ENCODE data around the gene ULK3. TPM values are rescaled to one million over a fixed set of nuclear protein-coding genes. Genes with fewer than 3 reads are reported as not detected.

The ULK3 gene
- total RNA-seq, 1 donor from 2014 or later = 43.9 TPM

DNA sequence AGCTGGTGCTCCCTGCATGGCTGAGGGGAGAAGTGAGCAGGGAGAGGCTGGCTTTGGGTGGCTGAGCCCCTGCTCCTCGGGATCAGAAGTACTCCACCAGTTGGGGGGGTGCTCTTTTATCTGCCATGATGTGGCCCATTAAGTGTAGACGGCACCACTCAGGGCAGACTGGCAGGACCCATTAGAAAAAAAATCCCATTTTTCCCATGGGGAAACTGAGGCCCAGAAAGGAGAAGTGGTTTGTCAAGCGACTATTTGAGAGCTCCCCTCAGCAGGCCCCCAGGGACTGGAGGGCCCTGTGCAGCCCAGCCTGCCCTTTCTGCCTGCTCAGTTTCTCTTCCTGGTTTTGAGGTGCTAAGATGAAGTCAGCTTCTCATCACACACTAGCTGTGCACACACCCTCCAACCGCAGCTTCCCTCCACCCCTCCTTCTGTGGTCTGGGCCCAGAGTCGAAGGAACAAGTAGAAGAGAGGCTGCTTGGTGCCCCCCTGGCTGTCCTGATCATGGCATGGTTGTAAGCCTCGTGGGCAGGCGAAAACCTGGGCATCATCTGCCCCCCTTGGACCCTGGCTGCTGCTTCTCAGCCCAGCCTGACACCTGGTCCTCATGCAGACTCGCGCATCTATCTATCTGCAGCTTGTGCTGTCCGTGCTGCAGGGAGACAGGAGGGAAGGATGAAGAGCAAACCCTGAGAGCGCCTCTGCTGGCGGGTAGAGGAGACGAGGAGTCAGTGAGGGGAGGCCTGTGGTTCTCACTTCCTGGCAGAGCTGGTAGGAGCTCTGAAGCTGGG is 55.5 kb downstream of the ULK3 start:
- H3K27ac ChIP-seq = peak overlapping the region; percentile 84

DNA sequence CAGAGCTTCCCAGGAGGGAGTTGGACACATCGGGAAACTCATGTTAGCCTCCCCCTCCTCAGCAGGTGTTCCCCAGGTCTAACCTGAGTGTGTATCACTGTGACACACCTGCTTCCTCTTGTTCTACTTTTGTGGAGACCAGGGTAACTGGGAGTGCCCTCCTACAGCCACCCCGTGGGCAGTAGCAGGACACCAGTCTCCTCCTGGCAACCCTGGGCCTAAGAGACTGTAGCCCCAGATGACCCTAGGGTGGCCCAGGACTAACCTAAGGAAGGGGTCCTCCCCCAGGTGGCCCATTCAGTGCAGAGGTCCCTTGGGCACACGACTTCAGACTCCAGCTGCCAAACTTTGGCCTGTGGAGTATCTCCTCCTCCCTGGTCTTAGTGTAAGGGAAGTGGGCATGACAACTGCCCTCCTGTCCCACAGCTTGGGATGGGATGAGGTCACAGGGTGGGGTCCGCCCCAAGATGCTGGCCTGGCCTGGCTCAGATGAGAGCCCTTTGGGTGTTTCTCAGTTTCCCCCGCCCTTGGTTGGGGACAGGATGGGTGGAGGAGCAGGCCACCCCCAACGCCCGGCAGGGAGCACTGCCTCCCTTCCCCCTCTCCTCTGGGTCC is 56.3 kb downstream of the ULK3 start:
- intact Hi-C loops (cut with DNase I) = no loop called here
- H3K9me3 ChIP-seq = no peaks in the 10 kb centered on the region
- TF ChIP-seq CTCF (IDR thresholded peaks at IDR 0.05) = no peak
- peaks cover 86% of the 10 kb centered on the region for H3K4me1 ChIP-seq
- no peaks in the 10 kb centered on the region for H3K27me3 ChIP-seq
- H3K36me3 ChIP-seq = no peaks in the 10 kb centered on the region
- no peak overlapping the region for H3K4me3 ChIP-seq
- no peak for DNase-seq
- peak overlapping the region; percentile 84 for H3K27ac ChIP-seq
- ATAC-seq = peak; percentile 2

More for the DNA sequence above, 55.5 kb downstream of the ULK3 start:
- peak; percentile 79 for ATAC-seq
- Histone ChIP-seq H3K9me3 (no peaks in the 10 kb centered on the region), H3K4me1 (peaks cover 92% of the 10 kb centered on the region), H3K27me3 (no peaks in the 10 kb centered on the region), H3K36me3 (no peaks in the 10 kb centered on the region), H3K4me3 (peak overlapping the region; percentile 29)
- peak; percentile 91 for DNase-seq
- intact Hi-C loops (cut with DNase I) = no loop called here
- TF ChIP-seq CTCF (IDR thresholded peaks at IDR 0.05) = peak; percentile 54

Small RNA genes lying within 50 kb of the gene (microRNA-seq; reads per million reads assigned to microRNA genes)
- gene MIR4513 (ENCODE audit: borderline microRNAs expressed) = not detected
- 0.83 reads per million for gene MIR6882 (ENCODE audit: borderline microRNAs expressed)

Other genes with a start within 250 kb of the ULK3 start
- gene CLK3, start 227.3 kb downstream of the ULK3 start, total RNA-seq = 72.9 TPM
- gene EDC3, start 147.1 kb downstream of the ULK3 start, total RNA-seq = 31.5 TPM
- gene CYP1A1, start 117.6 kb downstream of the ULK3 start, total RNA-seq = 2.4 TPM
- gene CYP1A2, start 94.3 kb downstream of the ULK3 start, total RNA-seq = 0.32 TPM
- gene CSK, start 61.1 kb downstream of the ULK3 start, total RNA-seq = 65.6 TPM
- gene LMAN1L, start 30.3 kb downstream of the ULK3 start, total RNA-seq = not detected
- gene CPLX3, start 16.5 kb downstream of the ULK3 start, total RNA-seq = not detected
- 115 TPM for gene SCAMP2, start 30.2 kb upstream of the ULK3 start, total RNA-seq
- gene MPI, start 46.9 kb upstream of the ULK3 start, total RNA-seq = 26.7 TPM
- gene FAM219B, start 63.7 kb upstream of the ULK3 start, total RNA-seq = 75.4 TPM
- 138 TPM for gene COX5A, start 94.9 kb upstream of the ULK3 start, total RNA-seq
- 20.2 TPM for gene RPP25, start 113.6 kb upstream of the ULK3 start, total RNA-seq
- 2.6 TPM for gene SCAMP5, start 152.4 kb upstream of the ULK3 start, total RNA-seq
- gene PPCDC, start 180.4 kb upstream of the ULK3 start, total RNA-seq = 13.1 TPM